Spleen (tissue), 7 donors: Measurements from ENCODE around the gene PDE10A.

Experiments used
- POLR2A ChIP-seq, 3 donors: fragments of 450-650 bp; IDR thresholded peaks; one replicate each; pipeline ENCODE4 v1.5.1; 2017; ENCODE audit warnings: antibody characterized with exemption in 3 of 3, mild to moderate bottlenecking in 1 of 3
- POLR2AphosphoS5 ChIP-seq, 3 donors: sonication (generic); formaldehyde crosslinking; IDR thresholded peaks; one replicate each; pipeline ENCODE4 v1.5.1; 2017; ENCODE audit warnings: antibody characterized with exemption in 3 of 3
- TF ChIP-seq, protein P1 (sequence below), 11 experiments: fragments of 200-600 bp in 7 of 11; fragments of 450-650 bp in 4 of 11; sonication (generic) in 4 of 11; IDR thresholded peaks in 8 of 11; conservative IDR thresholded peaks in 3 of 11; 1 replicate in 7 of 11; 2 replicates in 4 of 11; pipeline versions ENCODE4 v1.4.0 to v1.8.0; 2016 to 2021; ENCODE audit warnings: antibody characterized with exemption in 11 of 11, inconsistent platforms in 4 of 11, mild to moderate bottlenecking in 1 of 11
- donor health status: DM: no; HTN: no; CAD: no; lungs with moderate emphysema.
- donor health status: DM: no; HTN: no; CAD: no.
- donor health status: DM: no; HTN: no; CAD: no.

DNA sequence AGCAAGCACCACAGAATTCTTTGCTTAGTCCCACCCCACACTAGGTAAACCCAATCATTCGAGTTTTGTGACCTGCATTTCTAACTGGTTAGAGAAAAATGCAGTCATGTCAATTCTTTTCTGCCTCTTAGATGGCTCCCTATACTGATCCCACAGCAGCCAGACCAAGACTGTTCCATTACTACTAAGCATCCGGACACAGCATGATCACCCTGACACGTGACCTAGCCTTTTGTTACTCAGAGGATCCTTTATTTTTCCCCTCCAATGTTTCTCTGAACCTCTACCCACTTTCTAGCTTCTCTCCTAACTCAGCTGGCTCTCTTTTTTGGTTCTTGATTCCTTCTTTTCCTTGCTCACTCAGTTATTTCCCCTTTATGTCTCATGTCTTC lies 87.9 kb downstream of the PDE10A start:
- TF ChIP-seq, protein P1, sequence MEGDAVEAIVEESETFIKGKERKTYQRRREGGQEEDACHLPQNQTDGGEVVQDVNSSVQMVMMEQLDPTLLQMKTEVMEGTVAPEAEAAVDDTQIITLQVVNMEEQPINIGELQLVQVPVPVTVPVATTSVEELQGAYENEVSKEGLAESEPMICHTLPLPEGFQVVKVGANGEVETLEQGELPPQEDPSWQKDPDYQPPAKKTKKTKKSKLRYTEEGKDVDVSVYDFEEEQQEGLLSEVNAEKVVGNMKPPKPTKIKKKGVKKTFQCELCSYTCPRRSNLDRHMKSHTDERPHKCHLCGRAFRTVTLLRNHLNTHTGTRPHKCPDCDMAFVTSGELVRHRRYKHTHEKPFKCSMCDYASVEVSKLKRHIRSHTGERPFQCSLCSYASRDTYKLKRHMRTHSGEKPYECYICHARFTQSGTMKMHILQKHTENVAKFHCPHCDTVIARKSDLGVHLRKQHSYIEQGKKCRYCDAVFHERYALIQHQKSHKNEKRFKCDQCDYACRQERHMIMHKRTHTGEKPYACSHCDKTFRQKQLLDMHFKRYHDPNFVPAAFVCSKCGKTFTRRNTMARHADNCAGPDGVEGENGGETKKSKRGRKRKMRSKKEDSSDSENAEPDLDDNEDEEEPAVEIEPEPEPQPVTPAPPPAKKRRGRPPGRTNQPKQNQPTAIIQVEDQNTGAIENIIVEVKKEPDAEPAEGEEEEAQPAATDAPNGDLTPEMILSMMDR (IDR thresholded peaks at IDR 0.05 in 8 of 11, conservative IDR thresholded peaks at IDR 0.05 in 3 of 11) = no peak
- TF ChIP-seq POLR2A (IDR thresholded peaks at IDR 0.05) (no peak), POLR2AphosphoS5 (IDR thresholded peaks at IDR 0.05) (no peak)
